Epithelial cell of proximal tubule (primary cell): Measurements from ENCODE around the gene PLAGL2. TPM values are rescaled to one million over a fixed set of nuclear protein-coding genes. Genes with fewer than 3 reads are reported as not detected.

Experiments
- DNase-seq: peaks from one replicate; pipeline ENCODE4 v3.0.0-alpha.2; 2011; ENCODE audit warnings: low read depth
- H3K4me3 ChIP-seq: 2 replicates; pipeline ENCODE4 v1.5.1; 2011; ENCODE audit warnings: low read depth, mild to moderate bottlenecking, low read length
- total RNA-seq: library from RNA; depleted of rRNA; stranded (reverse); fragments of >200 nt; gene quantifications from 2 replicates; pipeline ENCODE4 v1.2.3, GENCODE V29; 2015
- TF ChIP-seq, protein P1 (sequence below): conservative IDR thresholded peaks from 2 replicates; pipeline ENCODE4 v1.5.1; 2012; ENCODE audit warnings: low read depth, mild to moderate bottlenecking, low read length

The PLAGL2 gene
- total RNA-seq, 1 donor from 2014 or later = 7.8 TPM

DNA sequence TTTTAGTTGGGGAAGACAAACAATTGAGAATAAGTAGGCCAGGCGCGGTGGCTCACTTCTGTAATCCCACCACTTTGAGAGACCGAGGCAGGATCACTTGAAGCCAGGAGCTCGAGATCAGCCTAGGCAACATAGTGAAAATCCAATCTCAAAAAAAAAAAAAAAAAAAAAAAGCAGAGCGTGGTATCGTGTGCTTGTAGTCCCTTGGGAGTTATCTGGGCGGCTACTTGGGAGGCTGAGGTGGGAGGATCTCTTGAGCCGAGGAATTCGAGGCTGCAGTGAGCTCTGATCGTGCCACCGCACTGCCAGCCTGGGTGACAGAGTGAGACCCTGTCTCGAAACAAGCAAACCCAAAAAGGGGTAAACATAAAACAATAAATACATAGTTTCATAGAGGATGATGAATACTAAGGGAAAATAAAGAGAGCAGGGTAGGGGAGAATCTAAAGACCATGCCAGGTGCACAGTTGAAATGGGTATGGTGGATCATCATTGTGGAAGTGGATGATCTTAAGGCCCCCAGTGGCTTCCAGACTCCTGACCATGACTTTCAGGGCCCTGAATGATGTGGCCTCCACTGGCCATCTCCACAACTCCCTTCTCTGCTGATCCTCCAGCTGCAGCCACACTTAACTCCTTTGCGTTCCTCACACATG lies 1.1 kb upstream of the PLAGL2 start:
- no peak for DNase-seq
- TF ChIP-seq, protein P1, sequence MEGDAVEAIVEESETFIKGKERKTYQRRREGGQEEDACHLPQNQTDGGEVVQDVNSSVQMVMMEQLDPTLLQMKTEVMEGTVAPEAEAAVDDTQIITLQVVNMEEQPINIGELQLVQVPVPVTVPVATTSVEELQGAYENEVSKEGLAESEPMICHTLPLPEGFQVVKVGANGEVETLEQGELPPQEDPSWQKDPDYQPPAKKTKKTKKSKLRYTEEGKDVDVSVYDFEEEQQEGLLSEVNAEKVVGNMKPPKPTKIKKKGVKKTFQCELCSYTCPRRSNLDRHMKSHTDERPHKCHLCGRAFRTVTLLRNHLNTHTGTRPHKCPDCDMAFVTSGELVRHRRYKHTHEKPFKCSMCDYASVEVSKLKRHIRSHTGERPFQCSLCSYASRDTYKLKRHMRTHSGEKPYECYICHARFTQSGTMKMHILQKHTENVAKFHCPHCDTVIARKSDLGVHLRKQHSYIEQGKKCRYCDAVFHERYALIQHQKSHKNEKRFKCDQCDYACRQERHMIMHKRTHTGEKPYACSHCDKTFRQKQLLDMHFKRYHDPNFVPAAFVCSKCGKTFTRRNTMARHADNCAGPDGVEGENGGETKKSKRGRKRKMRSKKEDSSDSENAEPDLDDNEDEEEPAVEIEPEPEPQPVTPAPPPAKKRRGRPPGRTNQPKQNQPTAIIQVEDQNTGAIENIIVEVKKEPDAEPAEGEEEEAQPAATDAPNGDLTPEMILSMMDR = no peak
- H3K4me3 ChIP-seq = peak overlapping the region; percentile 100

DNA sequence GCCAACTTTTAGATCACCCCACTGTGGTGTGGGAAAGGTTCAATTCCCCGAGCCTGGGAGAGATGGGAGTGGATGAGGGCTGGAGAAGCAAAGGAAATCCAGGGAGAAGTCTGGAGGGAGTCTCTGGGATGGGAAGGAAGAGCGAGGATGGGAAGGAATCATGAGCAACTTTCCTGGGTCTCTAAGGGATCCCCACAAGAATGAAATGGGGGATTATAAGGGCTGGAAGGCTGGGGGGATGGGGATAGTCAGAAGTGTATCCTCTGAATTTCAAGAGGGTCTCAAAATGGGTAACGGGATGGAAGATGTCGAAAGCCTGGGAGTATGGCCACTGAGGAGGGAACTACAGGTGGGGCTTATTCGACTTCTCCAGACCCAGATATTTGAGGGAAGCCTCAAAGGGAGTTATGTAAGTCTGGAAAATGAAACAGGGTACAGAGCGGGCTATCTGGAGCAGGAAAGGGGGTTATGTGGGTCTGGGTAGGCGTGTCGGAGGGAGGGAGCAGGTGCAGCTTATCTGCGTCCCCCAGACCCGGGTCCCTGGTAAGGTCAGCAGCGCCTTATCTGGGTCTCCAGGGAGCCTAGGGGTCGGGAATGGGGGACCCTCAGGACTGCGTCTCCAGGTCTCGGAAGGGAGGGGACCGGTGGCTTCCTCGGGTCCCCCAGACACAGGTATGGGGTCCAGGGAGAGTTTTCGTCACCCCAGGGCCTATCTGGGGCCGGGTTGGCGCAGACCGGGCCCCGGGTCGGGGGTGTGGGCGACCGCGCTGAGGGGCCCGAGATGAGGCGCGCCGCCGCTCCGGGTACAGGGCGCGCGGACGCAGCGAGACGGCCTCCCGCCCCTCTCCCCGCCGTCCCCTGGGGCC lies 550 bp downstream of the PLAGL2 start:
- no peak for DNase-seq
- TF ChIP-seq, protein P1 = no peak
- peak overlapping the region; percentile 100 for H3K4me3 ChIP-seq

DNA sequence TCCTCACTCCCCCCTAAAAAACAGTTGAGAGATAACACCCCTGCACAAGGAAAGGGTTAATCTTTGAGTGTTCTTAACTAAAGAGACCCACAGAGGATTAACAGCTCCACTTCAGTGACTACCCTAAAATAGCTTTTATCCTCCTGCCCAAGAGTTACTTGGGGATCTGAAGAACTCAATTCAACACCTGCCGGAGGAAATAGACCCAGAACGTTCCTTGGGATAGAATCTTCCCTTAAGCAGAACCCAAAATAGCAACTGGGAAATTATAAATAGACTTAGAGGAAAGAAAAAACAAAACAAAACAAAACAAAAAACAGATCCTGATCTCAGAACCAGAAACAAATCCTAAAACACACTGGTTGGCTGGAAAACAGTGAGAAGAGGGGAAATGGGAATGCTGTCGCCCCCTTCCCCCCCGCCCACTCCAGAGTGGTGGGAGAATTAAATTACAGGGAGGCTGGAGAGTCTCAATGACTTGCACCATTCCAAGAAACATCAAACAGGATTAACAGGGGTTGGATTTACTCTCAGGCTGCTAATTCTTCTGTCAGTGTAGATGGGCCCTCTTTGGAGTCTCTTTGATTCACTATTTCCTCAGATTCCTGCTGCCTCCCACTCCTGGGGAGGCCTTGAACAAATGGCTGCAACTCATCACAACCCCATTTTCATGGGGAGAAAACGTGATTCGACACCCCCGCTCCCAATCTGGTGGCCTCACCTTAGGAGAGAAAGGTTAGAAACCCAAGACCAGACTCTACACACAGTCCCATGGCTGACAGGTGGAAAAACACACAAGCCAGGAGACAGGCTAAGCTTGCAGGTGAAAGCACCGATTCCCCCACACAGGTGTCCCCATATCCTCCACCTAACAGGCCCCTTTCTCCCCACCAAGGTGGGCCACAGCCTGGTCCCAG lies 1.4 kb downstream of the PLAGL2 start:
- TF ChIP-seq, protein P1 = no peak
- no peak for DNase-seq
- peak overlapping the region; percentile 100 for H3K4me3 ChIP-seq

DNA sequence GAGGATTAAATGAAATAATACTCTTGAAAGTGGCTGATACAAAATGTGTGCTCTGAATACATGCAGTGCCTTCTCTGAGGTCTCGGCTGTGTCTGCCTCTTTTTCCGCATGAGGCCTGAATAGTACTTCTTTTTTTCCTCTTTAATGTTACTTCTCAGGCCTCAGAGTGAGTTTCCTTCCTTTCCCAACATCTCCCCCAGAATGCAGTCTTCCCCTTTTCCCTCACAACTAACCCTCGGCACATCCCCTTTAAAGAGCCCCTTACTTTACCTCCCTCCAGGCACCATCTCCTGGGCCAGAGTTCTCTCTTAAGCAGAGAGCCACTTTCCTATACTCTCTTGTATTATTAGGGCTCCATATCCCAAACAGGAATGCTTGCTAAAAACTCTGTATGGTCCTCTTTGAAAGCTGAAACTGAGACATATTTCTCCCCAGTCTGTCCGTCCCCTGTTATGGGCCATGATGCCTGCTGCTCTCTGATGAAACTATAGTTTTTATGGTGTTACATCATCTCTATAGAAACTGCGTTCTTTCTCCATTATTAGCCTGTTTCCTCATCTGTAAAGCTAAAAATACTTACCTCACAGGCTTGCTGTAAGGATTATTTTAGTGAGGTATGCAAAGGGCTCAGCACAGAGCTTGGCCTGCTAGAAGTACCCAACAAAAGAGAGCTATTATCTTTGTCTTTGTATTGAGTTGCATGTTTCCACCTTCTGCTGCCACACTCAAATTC lies 2.3 kb downstream of the PLAGL2 start:
- no peak for DNase-seq
- H3K4me3 ChIP-seq = no peak overlapping the region
- TF ChIP-seq, protein P1 = no peak

DNA sequence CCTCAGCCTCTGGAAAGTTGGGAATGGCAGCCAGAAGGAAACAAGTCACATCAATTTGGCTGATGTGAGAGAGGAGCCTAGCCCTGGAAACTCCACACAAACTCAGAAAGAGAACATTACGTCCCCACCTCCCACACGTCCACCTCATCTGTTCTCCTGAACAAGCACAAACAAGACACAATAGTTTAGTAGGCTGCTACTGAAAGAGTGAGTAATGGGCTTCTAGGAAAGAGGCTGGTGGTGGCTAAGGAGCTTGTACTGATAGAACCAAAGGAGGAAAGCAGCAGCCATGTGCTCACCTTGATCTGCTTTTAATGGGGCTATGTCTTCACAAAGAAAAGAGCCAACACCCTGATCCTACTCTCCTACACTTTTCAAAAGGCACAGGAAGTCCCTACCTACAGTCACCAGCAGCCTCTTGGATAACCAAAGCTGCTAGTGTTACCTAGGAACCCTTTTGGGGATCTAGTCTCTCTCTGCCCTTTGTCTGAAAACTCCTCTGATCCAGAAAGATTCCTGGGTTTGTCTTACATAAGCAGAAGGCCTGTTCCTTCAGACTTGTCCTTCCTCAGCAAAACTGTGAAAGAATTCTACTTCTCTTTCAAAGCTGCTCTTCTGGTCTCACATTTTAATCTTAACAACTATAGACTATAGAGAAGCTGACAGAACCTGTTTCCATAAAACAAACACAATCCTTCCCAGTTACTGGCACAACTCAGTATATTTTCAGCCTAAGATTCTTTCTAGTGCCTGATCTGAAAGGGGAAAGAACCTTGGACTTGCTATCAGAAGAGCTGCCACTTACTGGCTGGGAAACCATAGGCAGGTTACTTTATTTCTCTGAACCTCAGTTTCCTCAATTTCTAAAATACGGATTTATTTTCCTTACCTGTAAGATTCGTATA lies 3.1 kb downstream of the PLAGL2 start:
- H3K4me3 ChIP-seq = no peak overlapping the region
- no peak for DNase-seq

More for the DNA sequence above, 3.1 kb downstream of the PLAGL2 start:
- TF ChIP-seq, protein P1 = no peak
